Left ventricle myocardium inferior (tissue), 1 donor: Measurements from ENCODE around the gene NOXO1. TPM values are rescaled to one million over a fixed set of nuclear protein-coding genes. Genes with fewer than 3 reads are reported as not detected.

Experiments used
- DNase-seq: peaks from one replicate; pipeline ENCODE4 v3.0.0-alpha.2; 2020
- H3K27ac ChIP-seq: fragments of 200-600 bp; replicated peaks from 2 replicates; pipeline ENCODE4 v1.8.0; 2021
- H3K27me3 ChIP-seq: fragments of 200-600 bp; 2 replicates; pipeline ENCODE4 v1.8.0; 2021; ENCODE audit warnings: low read depth
- H3K36me3 ChIP-seq: fragments of 200-600 bp; 2 replicates; pipeline ENCODE4 v1.8.0; 2021
- H3K4me1 ChIP-seq: fragments of 200-600 bp; 2 replicates; pipeline ENCODE4 v1.8.0; 2021
- H3K4me3 ChIP-seq: fragments of 200-600 bp; 2 replicates; pipeline ENCODE4 v1.8.0; 2021; ENCODE audit warnings: mild to moderate bottlenecking, moderate library complexity
- H3K9me3 ChIP-seq: fragments of 200-600 bp; replicated peaks from 2 replicates; pipeline ENCODE4 v1.8.0; 2021
- CTCF ChIP-seq: fragments of 200-600 bp; IDR thresholded peaks from 2 replicates; pipeline ENCODE4 v1.8.0; 2021; ENCODE audit warnings: antibody characterized with exemption, mild to moderate bottlenecking, borderline replicate concordance
- intact Hi-C: fragments of 100-400 bp; cut with micrococcal nuclease; formaldehyde crosslinking; loops from one replicate; pipeline ENCODE4 v1.11.0; 2022
- total RNA-seq: library from RNA; stranded (reverse); fragmentation: NEBNext Ultra II Directional; extraction: Animal tissue kit (Norgen Biotek cat#: 25700); gene quantifications from one replicate; pipeline ENCODE4 v1.2.1, GENCODE V29; 2021
- donor health status: DM: no; HTN: yes; CAD: no; lungs with severe emphysema.

The NOXO1 gene
- total RNA-seq, 1 donor from 2014 or later, result not detected

DNA sequence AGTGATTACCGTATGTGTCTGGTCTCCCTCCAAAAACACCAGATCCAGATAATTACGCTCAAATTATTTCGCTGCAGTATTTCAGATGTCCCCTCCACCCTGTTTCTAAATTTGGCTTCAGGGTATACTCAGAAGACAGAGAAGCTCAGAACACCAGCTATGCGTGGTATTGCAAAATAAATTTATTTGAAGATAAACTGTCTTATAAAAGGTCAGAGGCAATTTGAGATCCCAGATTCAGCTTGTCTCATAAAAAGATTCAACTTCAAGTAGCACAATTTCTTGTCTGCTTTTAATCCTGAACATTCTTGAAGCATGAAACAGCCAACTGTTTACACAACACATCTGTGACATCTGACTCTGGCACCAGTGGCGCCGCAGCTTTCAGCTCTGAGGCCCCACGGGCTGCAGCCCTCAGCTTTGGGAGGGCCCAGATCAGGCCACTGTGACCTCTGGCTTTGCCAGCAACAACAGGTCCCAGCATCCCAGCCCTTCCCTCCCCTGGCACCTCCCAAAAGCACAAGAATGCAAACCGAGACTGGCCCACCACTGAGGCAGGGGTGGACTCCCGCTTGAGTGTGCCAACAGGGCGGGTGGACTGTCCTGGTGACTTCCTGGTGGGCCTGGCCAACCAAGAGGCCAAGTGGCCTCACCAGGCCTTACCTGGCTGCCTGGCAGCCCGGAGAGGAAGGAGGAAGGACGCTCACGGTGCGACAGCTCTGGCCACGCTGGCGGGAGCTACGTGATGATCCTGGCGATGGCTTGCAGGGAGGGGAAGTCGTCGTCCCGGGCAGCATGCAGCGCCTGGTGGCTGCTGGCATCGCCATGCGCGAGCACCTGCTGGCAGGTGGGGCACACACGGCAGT lies 16.5 kb upstream of the NOXO1 start:
- no peak for DNase-seq
- H3K27ac ChIP-seq, result no peak overlapping the region
- intact Hi-C loops, result no loop called here

GRCh38 chr16:1993731-1994131 lies 12.5 kb upstream of the NOXO1 start:
- Histone ChIP-seq H3K27ac (no peak overlapping the region), H3K27me3 (peaks cover 31% of the 10 kb centered on the region), H3K36me3 (peaks cover 19% of the 10 kb centered on the region), H3K4me1 (peaks cover 31% of the 10 kb centered on the region), H3K4me3 (no peak overlapping the region), H3K9me3 (peaks cover 4% of the 10 kb centered on the region)
- no peak for DNase-seq
- no peak for TF ChIP-seq CTCF
- intact Hi-C loops, result no loop called here

More for the DNA sequence above, 16.5 kb upstream of the NOXO1 start:
- Histone ChIP-seq H3K4me3 (no peak overlapping the region), H3K9me3 (no peaks in the 10 kb centered on the region), H3K36me3 (peaks cover 57% of the 10 kb centered on the region), H3K27me3 (no peaks in the 10 kb centered on the region), H3K4me1 (no peaks in the 10 kb centered on the region)
- TF ChIP-seq CTCF, result no peak

- peaks cover 40% of the 10 kb centered on the region for H3K27me3 ChIP-seq
- TF ChIP-seq CTCF, result no peak
- H3K4me3 ChIP-seq, result peak overlapping the region; percentile 66
- DNase-seq, result no peak
- H3K27ac ChIP-seq, result no peak overlapping the region
- peaks cover 4% of the 10 kb centered on the region for H3K9me3 ChIP-seq
- H3K4me1 ChIP-seq, result peaks cover 31% of the 10 kb centered on the region
- H3K36me3 ChIP-seq, result peaks cover 10% of the 10 kb centered on the region
- intact Hi-C loops, result no loop called here
Measured at GRCh38 chr16:1992704-1993317, 11.5 kb upstream of the NOXO1 start.

DNA sequence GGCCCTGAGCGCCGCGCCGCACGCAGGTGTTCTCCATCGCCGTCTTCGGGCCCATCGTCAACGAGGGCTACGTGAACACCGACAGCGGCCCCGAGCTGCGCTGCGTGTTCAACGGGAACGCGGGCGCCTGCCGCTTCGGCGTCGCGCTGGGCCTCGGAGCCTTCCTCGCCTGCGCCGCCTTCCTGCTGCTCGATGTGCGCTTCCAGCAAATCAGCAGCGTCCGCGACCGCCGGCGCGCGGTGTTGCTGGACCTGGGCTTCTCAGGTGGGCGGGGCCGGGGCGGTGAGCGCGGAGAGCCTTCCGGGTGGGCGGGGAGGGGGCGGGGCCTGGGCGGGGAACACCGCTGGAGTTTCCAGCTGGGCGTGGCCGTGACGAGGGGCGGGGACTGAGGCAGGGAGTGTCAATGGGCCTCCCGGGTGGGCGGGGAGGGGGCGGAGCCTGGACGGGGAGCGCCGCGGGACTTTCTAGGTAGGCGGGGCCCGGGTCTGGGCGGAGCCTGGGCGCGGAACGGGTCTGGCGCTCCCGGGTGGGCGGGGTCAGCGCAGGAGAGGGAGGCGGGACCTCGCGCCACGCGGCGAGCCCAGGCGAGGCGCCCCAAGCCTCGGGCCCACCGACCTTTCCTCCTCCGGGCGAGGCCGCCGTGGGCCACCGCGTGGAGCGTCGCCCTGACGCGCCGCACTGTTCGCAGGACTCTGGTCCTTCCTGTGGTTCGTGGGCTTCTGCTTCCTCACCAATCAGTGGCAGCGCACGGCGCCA lies 10.9 kb upstream of the NOXO1 start:
- no peak for TF ChIP-seq CTCF
- H3K36me3 ChIP-seq, result peaks cover 8% of the 10 kb centered on the region
- H3K4me1 ChIP-seq, result peaks cover 31% of the 10 kb centered on the region
- peak; percentile 95 for DNase-seq
- H3K27ac ChIP-seq, result peak overlapping the region; percentile 40
- peaks cover 44% of the 10 kb centered on the region for H3K27me3 ChIP-seq
- H3K4me3 ChIP-seq, result peak overlapping the region; percentile 66
- intact Hi-C loops, result no loop called here
- peaks cover 4% of the 10 kb centered on the region for H3K9me3 ChIP-seq

DNA sequence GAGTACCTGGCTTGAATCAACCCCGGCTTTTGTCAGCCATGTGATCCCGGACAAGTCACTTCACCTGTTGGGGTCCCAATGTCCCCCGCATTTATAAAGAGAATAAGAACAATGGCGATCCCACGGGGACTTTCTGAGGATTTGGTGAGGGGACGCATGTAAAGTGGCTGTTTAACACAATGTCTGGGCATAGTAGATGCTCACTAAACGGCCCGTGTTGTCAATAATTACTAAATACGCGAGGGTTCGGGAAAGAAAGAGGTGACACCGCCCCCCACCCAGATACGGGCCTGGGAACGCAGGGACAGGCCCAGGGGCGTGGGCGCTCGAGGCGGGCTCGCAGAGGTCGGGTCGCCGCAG lies 10.3 kb upstream of the NOXO1 start:
- no peak for TF ChIP-seq CTCF
- peaks cover 47% of the 10 kb centered on the region for H3K27me3 ChIP-seq
- intact Hi-C loops, result no loop called here
- DNase-seq, result no peak
- peaks cover 8% of the 10 kb centered on the region for H3K36me3 ChIP-seq
- H3K9me3 ChIP-seq, result peaks cover 4% of the 10 kb centered on the region
- peaks cover 31% of the 10 kb centered on the region for H3K4me1 ChIP-seq
- peak overlapping the region; percentile 66 for H3K4me3 ChIP-seq
- peak overlapping the region; percentile 40 for H3K27ac ChIP-seq
